Suppressor macrophage treated with lipopolysaccharide for 1 hour (primary cell): ENCODE measurements around the gene TCEA3.

Experiments used
- DNase-seq, 3 donors: peaks; one replicate each; pipeline ENCODE4 v3.0.0-alpha.2; 2020 to 2022

TCEA3 gene

GRCh38 chr1:23424293-23425192 lies at the start of gene TCEA3:
TSS of gene TCEA3 (minus strand) at chr1:23424748. CDS start at chr1:23424633, 115 bp downstream.
- DNase-seq = peak in 1 of 3 donors; percentile 30

GRCh38 chr1:23473037-23473800 lies 48.7 kb upstream of the TCEA3 start:
- no peak for DNase-seq

- no peak for DNase-seq
Observed at GRCh38 chr1:23472351-23473036, 47.9 kb upstream of the TCEA3 start.

- no peak for DNase-seq
Observed at GRCh38 chr1:23471473-23472075, 47.0 kb upstream of the TCEA3 start.

GRCh38 chr1:23470282-23471070 lies 45.9 kb upstream of the TCEA3 start:
- DNase-seq = no peak

- DNase-seq = no peak
Observed at GRCh38 chr1:23469372-23469982, 44.9 kb upstream of the TCEA3 start.

GRCh38 chr1:23466423-23466989 lies 42.0 kb upstream of the TCEA3 start:
- no peak for DNase-seq

- DNase-seq = no peak
Observed at GRCh38 chr1:23463286-23463685, 38.7 kb upstream of the TCEA3 start.

- DNase-seq = no peak
Observed at GRCh38 chr1:23462766-23463165, 38.2 kb upstream of the TCEA3 start.

GRCh38 chr1:23461050-23461449 lies 36.5 kb upstream of the TCEA3 start:
- DNase-seq = no peak

GRCh38 chr1:23460519-23460918 lies 36.0 kb upstream of the TCEA3 start:
- no peak for DNase-seq

GRCh38 chr1:23459338-23459757 lies 34.8 kb upstream of the TCEA3 start:
- no peak for DNase-seq

GRCh38 chr1:23456226-23456625 lies 31.7 kb upstream of the TCEA3 start:
- DNase-seq = no peak

- no peak for DNase-seq
Observed at GRCh38 chr1:23453455-23454000, 29.0 kb upstream of the TCEA3 start.

- DNase-seq = no peak
Observed at GRCh38 chr1:23452011-23452411, 27.5 kb upstream of the TCEA3 start.

- no peak for DNase-seq
Observed at GRCh38 chr1:23451441-23451840, 26.9 kb upstream of the TCEA3 start.

GRCh38 chr1:23450894-23451293 lies 26.3 kb upstream of the TCEA3 start:
- DNase-seq = no peak

GRCh38 chr1:23449958-23450357 lies 25.4 kb upstream of the TCEA3 start:
- DNase-seq = no peak

- no peak for DNase-seq
Observed at GRCh38 chr1:23449306-23449705, 24.8 kb upstream of the TCEA3 start.

- DNase-seq = no peak
Observed at GRCh38 chr1:23448846-23449245, 24.3 kb upstream of the TCEA3 start.
